HG02642 (cell line): ENCODE results near the gene SLC39A6.
A peak's percentile ranks its signal among the peaks of the same experiment; 100 is the strongest.
"Not testable (repeated sequence)": the region's sequence is repeated elsewhere in the genome, so short reads cannot be mapped to it uniquely, and the experiment has no call there.

ENCODE experiments used
- ATAC-seq: cut with Tn5 transposase; IDR thresholded peaks from one replicate; pipeline ENCODE4 v1.9.1; 2021; ENCODE audit warnings: mild to moderate bottlenecking; ENCODE audit not compliant: unreplicated experiment, poor library complexity

SLC39A6 gene, protein sequence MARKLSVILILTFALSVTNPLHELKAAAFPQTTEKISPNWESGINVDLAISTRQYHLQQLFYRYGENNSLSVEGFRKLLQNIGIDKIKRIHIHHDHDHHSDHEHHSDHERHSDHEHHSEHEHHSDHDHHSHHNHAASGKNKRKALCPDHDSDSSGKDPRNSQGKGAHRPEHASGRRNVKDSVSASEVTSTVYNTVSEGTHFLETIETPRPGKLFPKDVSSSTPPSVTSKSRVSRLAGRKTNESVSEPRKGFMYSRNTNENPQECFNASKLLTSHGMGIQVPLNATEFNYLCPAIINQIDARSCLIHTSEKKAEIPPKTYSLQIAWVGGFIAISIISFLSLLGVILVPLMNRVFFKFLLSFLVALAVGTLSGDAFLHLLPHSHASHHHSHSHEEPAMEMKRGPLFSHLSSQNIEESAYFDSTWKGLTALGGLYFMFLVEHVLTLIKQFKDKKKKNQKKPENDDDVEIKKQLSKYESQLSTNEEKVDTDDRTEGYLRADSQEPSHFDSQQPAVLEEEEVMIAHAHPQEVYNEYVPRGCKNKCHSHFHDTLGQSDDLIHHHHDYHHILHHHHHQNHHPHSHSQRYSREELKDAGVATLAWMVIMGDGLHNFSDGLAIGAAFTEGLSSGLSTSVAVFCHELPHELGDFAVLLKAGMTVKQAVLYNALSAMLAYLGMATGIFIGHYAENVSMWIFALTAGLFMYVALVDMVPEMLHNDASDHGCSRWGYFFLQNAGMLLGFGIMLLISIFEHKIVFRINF

GRCh38 chr18:36129300-36130038 is at the start of gene SLC39A6, which contains the start of gene ELP2:
Gene SLC39A6 (minus strand): TSS chr18:36129340. CDS start chr18:36127007, 2,333 bp downstream.
Gene ELP2 (plus strand): TSS chr18:36129899. CDS start chr18:36129934, 35 bp downstream.
- ATAC-seq: peak; percentile 92

DNA sequence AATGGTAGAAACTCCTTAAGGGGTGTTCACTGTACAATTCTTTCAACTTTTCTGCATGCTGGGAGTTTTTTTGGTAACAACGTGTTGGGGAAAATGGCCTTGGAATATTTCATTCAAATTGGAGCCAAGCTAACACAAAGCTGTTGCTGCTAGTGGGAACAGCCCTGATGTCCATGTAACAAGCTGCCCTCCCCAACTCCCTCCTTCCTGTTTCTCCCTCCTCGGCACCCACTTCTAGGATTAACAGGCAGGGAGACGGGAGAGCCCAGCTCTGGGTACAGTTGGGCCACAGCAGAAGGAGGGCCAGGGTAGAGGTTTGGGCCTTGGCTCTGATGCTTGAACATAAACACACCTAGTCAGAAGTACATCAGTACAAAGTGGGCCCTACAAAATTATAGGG is 48.8 kb upstream of the SLC39A6 start:
- no peak for ATAC-seq

DNA sequence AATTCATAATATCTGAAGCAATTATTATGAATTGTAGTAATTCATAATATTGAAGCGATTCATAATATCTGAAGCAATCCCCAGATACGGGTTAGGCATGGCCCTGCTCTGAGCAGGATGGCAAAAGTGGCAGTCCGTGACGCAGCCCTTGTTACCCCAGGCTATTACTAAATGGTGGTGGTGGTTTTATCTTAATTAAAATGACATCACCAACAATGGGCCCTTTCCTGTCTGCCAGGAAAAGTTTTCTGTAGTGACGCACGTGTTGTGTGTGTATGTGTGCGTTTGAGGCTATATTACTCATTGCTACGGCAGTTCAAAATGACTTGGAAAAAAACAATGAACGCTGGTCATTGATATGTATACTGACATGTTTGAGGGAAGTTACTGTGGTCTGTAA is 47.6 kb upstream of the SLC39A6 start:
- no peak for ATAC-seq

GRCh38 chr18:36176177-36176584 is 47.0 kb upstream of the SLC39A6 start:
- no peak for ATAC-seq

DNA sequence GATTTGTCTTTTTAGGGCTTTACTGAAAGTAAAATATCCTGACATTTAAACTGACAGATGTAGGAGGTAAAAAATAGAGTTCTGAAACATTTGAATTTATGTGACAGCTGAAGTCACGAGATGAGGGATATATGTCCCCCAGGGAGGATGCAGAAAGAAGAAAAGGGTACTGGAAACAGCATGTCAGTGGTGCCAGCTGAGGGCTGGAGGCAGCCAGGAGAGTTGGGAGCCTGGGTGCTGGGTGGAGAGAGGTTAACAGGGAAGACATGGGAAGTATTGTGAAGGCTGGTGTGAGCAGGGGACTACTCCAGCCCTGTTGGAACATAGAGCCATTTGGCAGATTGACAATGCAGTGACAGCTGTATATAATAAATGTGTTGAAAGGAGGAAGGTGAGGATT is 46.3 kb upstream of the SLC39A6 start:
- no peak for ATAC-seq

- ATAC-seq: no peak
These were observed 40.8 kb upstream of the SLC39A6 start for GRCh38 chr18:36169938-36170337.

GRCh38 chr18:36168296-36168695 is 39.2 kb upstream of the SLC39A6 start:
- ATAC-seq: not testable (repeated sequence)

GRCh38 chr18:36167692-36168218 is 38.6 kb upstream of the SLC39A6 start:
- no peak for ATAC-seq

DNA sequence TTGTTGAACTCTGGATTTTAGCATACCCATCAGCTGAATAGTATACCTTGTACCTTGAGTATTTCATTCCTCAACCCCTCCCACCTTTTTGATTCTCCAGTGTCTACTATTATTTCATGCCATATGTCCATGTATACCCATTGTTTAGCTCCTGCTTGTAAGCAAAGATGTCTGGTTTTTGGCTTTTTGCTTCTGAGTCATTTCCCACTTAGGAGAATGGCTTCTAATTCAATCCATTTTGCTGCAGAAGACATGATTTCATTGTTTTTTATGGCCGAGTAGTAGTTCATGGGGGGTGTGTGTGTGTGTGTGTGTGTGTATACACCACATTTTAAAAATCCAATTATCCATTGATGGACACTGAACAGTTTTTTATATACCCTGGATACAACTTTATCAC is 33.8 kb upstream of the SLC39A6 start:
- ATAC-seq: no peak

DNA sequence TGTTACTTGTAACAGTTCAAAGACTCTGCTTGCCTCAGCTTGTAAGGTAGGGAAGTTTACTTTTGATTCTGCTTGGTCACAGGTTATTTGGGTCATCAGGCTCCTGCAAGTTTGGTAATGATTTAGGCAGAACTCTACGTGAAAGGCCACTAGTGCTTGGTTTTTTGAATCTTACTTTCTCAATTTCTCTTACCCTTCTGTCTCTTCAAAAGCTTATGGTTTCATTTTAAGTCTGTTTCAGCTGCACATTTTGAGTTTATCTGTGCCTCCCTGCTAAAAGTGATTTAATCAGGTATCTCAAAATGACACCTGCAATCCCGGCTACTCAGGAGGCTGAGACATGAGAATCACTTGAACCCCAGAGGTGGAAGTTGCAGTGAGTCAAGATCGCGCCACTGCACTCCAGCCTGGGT is 31.8 kb upstream of the SLC39A6 start:
- no peak for ATAC-seq

- no peak for ATAC-seq
These were observed 29.2 kb upstream of the SLC39A6 start for GRCh38 chr18:36158266-36158867.

DNA sequence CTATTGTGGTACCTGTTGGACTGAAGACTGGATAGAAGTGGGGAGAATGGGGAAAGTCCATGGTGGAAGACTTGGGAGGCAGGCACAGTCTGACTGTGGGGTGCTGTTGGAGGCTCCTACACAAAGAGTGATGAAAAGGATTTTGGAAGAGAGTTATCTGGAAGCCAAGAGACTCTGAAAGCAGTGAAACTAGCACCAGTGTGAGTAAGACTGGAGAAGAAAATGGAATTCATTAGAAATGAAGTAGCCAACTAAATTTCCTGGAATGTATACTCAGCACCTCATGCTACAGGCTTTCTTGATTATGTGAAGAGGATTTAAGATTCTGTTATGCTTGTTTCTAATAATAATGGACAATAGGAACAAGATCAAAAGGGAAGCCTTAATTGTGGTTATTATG is 28.3 kb upstream of the SLC39A6 start:
- ATAC-seq: no peak

DNA sequence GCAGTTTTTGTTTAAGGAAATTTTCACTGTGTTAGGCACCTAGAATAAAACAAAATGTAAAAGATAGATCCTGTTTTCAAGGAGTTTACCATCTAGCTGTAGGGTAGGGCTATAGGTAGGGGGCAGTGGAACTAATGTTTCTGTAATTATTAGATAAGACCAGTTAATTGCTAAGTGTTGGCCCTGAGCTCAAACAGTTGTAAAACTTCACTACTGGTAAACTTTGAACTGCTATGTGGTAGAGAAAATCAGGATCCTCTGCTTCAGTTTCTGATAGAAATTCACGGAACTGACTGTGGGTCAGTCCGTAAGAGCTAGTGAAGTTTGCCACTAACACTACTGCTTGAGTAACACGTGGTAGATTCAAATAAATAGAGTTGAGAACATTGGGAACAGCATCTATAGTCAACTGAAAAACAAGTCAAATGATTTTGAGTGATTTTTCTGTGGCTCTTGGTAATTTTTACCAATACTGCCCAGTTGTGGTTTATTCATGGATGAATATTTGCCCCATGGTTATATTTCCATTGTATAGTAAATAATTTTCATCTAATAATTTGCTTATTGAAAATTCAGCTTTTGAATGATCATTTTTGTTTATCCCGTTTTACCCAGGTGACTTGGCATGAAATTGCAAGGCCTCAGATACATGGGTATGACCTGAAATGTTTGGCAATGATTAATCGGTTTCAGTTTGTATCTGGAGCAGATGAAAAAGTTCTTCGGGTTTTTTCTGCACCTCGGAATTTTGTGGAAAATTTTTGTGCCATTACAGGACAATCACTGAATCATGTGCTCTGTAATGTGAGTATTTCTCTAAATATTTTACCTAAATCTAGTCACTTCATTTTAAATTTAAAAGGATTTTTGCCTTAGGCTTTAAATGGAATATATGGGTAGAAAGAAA is 27.0 kb upstream of the SLC39A6 start:
- no peak for ATAC-seq

GRCh38 chr18:36153771-36154170 is 24.6 kb upstream of the SLC39A6 start:
- ATAC-seq: no peak

DNA sequence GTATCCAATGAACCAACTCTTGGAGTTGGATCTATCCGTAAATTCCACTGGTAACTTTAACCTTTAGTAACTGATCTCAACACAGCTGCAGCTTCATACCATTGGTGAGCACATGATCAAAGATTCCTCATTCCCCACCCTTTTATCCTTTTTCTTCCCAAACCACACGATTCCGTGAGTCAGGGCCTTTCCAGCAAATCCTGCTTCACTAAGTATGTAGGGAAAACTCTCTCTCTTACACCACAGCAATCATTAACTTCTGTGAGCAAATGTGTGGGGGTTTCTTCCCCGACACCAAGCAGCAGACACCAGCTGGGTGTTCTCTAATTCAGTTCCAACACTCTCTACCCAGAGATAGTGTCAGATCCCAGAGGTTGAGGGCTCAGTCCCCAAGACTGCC is 24.1 kb upstream of the SLC39A6 start:
- ATAC-seq: no peak

DNA sequence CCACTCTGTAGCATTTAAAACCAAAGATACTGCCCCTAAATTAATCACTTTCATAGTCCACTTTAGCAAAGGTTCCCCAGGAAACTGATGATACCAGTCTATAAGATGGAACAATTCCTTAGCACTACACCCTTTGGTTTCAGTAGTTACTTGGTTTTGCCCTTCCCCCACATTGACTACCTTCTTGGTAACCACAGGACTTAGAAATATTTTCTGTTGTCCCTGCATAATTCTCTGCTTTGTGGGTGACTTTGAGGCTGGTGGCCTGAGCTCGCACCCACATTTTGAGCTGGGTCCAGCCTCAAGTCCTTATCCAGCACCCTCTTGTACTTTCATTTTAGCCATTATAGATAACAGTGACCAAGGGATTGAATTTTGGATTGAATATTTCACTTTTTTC is 23.6 kb upstream of the SLC39A6 start:
- ATAC-seq: no peak

DNA sequence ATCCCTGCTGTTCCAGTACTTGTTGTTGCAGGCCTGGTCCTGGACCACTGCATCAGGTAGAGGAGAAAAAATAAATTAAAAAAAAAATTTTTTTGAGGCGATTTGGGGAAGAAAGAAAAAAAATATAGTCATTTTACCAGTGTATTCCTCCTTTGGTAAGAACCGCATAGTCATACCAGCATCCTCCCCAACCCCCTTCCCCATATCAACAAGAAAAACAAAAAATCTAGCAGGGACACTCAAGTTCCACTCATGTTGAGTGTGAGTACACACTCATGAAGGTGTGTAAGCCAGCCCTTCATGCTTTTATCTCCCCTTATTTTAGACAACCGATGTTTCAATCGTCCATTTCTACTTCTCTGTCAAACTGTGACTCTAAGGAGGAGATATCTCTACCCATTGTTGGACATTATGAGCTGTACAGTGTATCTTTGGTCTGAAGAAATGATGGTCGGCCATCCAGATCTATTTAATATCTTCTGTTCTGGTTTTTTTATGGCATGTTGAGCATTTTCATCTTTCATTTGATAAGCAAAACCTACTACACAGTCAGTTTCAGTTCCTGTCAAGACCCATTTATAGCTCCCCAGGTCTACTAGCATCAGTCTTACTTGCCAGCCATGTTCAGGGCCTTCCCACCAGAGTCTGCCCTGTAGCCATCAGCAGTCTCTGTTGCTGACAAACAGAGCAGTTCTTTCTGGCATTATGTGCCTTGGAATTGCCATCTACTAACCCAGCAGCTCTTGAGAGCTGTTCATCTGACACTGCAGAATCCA is 20.6 kb upstream of the SLC39A6 start:
- ATAC-seq: peak; percentile 94

GRCh38 chr18:36143391-36143790 is 14.3 kb upstream of the SLC39A6 start:
- no peak for ATAC-seq
